RWPE2 (cell line): ENCODE data around the gene PRDM16.

ENCODE experiments used
- ATAC-seq: fragments of 200-7000 bp; cut with Tn5 transposase; 3 replicates; pipeline ENCODE4 v1.9.1; 2021; ENCODE audit warnings: low read depth
- DNase-seq: peaks from one replicate; pipeline ENCODE4 v3.0.0-alpha.2; 2020; ENCODE audit warnings: low spot score
- H3K27ac ChIP-seq: fragments of 450-650 bp; 2 replicates; pipeline ENCODE4 v1.5.1; 2017; ENCODE audit warnings: mild to moderate bottlenecking; ENCODE audit not compliant: poor library complexity, severe bottlenecking
- H3K27me3 ChIP-seq: fragments of 250-450 bp; sonication (Bioruptor Pico); 2 replicates; pipeline ENCODE4 v1.5.1; 2021; ENCODE audit warnings: mild to moderate bottlenecking, moderate library complexity; ENCODE audit not compliant: insufficient read depth, poor library complexity, severe bottlenecking
- H3K36me3 ChIP-seq: fragments of 250-450 bp; sonication (Bioruptor Pico); 2 replicates; pipeline ENCODE4 v1.5.1; 2020; ENCODE audit warnings: low read depth, mild to moderate bottlenecking, moderate library complexity
- H3K4me1 ChIP-seq: fragments of 250-450 bp; sonication (Bioruptor Pico); 2 replicates; pipeline ENCODE4 v1.5.1; 2021; ENCODE audit warnings: mild to moderate bottlenecking, moderate library complexity; ENCODE audit not compliant: insufficient read depth, poor library complexity, severe bottlenecking
- H3K4me3 ChIP-seq: fragments of 250-450 bp; sonication (Bioruptor Pico); 2 replicates; pipeline ENCODE4 v1.5.1; 2021; ENCODE audit warnings: mild to moderate bottlenecking, moderate library complexity; ENCODE audit not compliant: severe bottlenecking
- H3K9me3 ChIP-seq: fragments of 250-450 bp; sonication (Bioruptor Pico); 2 replicates; pipeline ENCODE4 v1.5.1; 2021; ENCODE audit warnings: mild to moderate bottlenecking, moderate library complexity; ENCODE audit not compliant: severe bottlenecking
- CTCF ChIP-seq: fragments of 450-650 bp; IDR thresholded peaks from one replicate; pipeline ENCODE4 v1.5.1; 2017; ENCODE audit warnings: mild to moderate bottlenecking, moderate library complexity; ENCODE audit not compliant: poor library complexity, severe bottlenecking

The PRDM16 gene

DNA sequence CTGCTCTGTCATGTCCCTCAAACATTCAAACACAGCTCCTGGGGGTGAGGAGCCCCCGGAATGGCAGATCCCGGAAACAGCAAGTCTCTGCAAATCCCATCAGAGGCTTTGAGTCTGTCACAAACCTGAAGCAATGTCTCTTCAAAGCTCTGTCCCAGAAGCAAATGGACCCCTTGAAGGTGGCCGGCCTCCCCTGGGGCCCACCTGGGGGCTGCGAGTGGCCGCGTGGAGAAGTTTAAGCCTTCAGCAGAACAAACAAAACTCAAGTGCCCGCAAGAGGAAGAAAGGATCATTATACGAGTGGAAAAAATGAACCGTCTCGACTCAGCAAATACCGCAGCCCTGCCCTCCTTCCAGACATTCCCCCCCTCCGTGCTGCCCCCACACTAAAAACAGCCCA is 53.3 kb downstream of the PRDM16 start:
- H3K36me3 ChIP-seq = no peaks in the 10 kb centered on the region
- H3K4me3 ChIP-seq = no peak overlapping the region
- no peak overlapping the region for H3K27ac ChIP-seq
- H3K27me3 ChIP-seq = no peaks in the 10 kb centered on the region
- no peaks in the 10 kb centered on the region for H3K4me1 ChIP-seq
- ATAC-seq (no peak), DNase-seq (no peak)
- H3K9me3 ChIP-seq = no peaks in the 10 kb centered on the region
- no peak for TF ChIP-seq CTCF

DNA sequence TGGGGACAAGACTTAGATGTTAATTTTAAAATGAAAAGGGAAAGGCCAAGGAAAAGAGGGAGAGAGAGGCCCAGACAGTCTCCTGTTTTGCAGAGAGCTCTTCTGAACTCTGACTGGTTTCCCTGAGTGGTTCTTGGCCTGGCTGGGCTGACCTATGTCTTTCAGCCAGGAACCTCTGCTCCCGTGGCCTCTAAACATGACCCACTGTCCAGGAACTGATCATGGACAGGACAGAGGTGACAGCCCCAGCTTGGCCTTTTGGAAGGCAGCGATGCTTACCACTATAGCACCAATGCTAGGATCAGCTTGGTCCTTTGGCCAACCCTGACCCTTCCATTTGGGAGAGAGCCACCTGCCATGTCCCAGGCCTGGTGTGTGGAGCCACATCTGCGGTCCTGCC is 55.2 kb downstream of the PRDM16 start:
- H3K27me3 ChIP-seq = no peaks in the 10 kb centered on the region
- DNase-seq = no peak
- H3K36me3 ChIP-seq = no peaks in the 10 kb centered on the region
- TF ChIP-seq CTCF = no peak
- H3K4me3 ChIP-seq = no peak overlapping the region
- H3K27ac ChIP-seq = no peak overlapping the region
- H3K9me3 ChIP-seq = no peaks in the 10 kb centered on the region
- no peak for ATAC-seq
- H3K4me1 ChIP-seq = no peaks in the 10 kb centered on the region

DNA sequence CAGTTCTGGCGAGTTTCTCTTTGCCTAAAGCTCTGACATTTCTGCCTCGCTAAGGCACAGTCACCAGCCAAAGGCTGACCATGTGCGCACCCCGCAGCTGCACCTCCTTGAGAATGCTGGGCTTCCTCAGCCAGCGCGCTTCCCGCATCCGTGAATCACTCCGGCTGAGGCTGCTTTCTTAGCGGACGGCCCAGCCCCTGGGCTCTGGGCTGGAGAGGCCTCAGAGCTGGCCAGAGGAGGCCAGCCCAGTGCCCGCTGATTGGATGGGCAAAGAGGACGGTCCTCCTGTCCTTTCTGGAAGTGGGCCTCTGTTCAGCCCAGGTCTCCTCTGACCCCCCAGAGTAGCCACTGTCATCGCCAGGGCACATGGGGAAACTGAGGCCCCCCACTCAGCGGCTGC is 56.1 kb downstream of the PRDM16 start:
- Histone ChIP-seq H3K27ac (no peak overlapping the region), H3K36me3 (no peaks in the 10 kb centered on the region), H3K27me3 (no peaks in the 10 kb centered on the region), H3K4me1 (no peaks in the 10 kb centered on the region), H3K4me3 (no peak overlapping the region), H3K9me3 (no peaks in the 10 kb centered on the region)
- ATAC-seq = no peak
- TF ChIP-seq CTCF = no peak
- no peak for DNase-seq

DNA sequence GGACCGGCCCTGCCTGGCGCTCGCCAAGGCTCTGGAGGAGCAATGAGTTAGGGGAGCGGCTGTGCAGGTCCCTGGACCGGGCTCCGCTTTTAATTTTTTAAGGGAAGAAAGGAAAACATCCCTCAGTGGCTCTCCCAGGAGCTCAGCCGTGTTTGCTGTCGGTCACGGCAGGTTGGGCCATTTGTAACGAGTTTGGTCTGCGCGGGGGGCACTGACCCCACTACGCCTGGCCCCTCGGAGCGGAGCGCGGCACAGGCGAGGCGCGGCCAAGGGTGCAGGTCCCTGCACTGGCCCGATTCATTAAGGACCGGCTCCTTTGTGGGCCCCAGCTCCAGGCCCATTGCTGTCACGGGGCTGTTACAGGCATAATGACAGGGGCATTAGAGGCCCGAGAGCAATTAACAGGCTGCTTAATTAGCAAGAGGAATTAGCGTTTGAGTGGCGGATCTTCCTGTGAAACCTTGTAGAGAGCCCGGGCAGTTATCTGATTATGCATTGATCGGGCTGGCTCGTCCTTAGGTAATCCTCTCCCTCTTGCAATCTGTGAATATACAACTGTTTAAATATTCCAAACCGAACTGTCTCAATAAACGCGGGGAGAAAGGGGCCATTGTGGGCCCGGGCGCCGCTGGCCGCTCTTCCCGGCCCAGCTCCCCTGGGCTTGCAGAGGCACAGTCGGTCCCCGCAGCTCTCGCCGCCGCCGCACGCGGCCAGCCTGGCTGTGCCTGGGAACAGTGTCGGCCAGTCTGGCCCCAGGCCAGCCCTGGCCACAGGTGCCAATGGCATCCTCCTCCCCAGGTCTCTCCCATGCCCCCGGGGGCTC is 56.8 kb downstream of the PRDM16 start:
- Histone ChIP-seq H3K4me3 (no peak overlapping the region), H3K4me1 (no peaks in the 10 kb centered on the region), H3K9me3 (no peaks in the 10 kb centered on the region), H3K27ac (no peak overlapping the region), H3K27me3 (no peaks in the 10 kb centered on the region), H3K36me3 (no peaks in the 10 kb centered on the region)
- TF ChIP-seq CTCF = no peak
- no peak for DNase-seq
- ATAC-seq = no peak
